Germinal center (tissue), 1 donor: Measurements from ENCODE around the gene GRIA4.
"Not testable (repeated sequence)": the region's sequence is repeated elsewhere in the genome, so short reads cannot be mapped to it uniquely, and the experiment has no call there.

Experiments
- DNase-seq: peaks from one replicate; pipeline ENCODE4 v3.0.0; 2012; ENCODE audit warnings: mixed read lengths, low spot score

GRIA4 gene

GRCh38 chr11:105860105-105860504 is 250.2 kb downstream of the GRIA4 start:
- no peak for DNase-seq

- no peak for DNase-seq
These were observed 251.4 kb downstream of the GRIA4 start for GRCh38 chr11:105861225-105861624.

- peak; percentile 4 for DNase-seq
These were observed 253.0 kb downstream of the GRIA4 start for GRCh38 chr11:105862736-105863367.

GRCh38 chr11:105863523-105863922 is 253.7 kb downstream of the GRIA4 start:
- DNase-seq: no peak

- DNase-seq: no peak
These were observed 257.9 kb downstream of the GRIA4 start for GRCh38 chr11:105867742-105868141.

GRCh38 chr11:105868762-105869285 is 259.0 kb downstream of the GRIA4 start:
- DNase-seq: no peak

- no peak for DNase-seq
These were observed 260.7 kb downstream of the GRIA4 start for GRCh38 chr11:105870516-105871113.

- DNase-seq: no peak
These were observed 268.6 kb downstream of the GRIA4 start for GRCh38 chr11:105878510-105878909.

- DNase-seq: not testable (repeated sequence)
These were observed 269.1 kb downstream of the GRIA4 start for GRCh38 chr11:105878927-105879326.

- no peak for DNase-seq
These were observed 271.2 kb downstream of the GRIA4 start for GRCh38 chr11:105881027-105881426.

GRCh38 chr11:105884436-105884835 is 274.6 kb downstream of the GRIA4 start:
- DNase-seq: no peak

- no peak for DNase-seq
These were observed 281.8 kb downstream of the GRIA4 start for GRCh38 chr11:105891685-105892084.

GRCh38 chr11:105897161-105897560 is 287.3 kb downstream of the GRIA4 start:
- DNase-seq: no peak

- DNase-seq: no peak
These were observed 289.9 kb downstream of the GRIA4 start for GRCh38 chr11:105899772-105900171.

- DNase-seq: no peak
These were observed 290.7 kb downstream of the GRIA4 start for GRCh38 chr11:105900515-105901035.

- no peak for DNase-seq
These were observed 293.2 kb downstream of the GRIA4 start for GRCh38 chr11:105903113-105903512.

GRCh38 chr11:105906517-105906916 is 296.6 kb downstream of the GRIA4 start:
- no peak for DNase-seq

- DNase-seq: no peak
These were observed 297.4 kb downstream of the GRIA4 start for GRCh38 chr11:105907319-105907718.

- no peak for DNase-seq
These were observed 300.3 kb downstream of the GRIA4 start for GRCh38 chr11:105910095-105910715.

- no peak for DNase-seq
These were observed 301.6 kb downstream of the GRIA4 start for GRCh38 chr11:105911454-105911853.

- DNase-seq: no peak
These were observed 302.8 kb downstream of the GRIA4 start for GRCh38 chr11:105912666-105913065.

GRCh38 chr11:105915021-105915420 is 305.1 kb downstream of the GRIA4 start:
- no peak for DNase-seq

GRCh38 chr11:105918039-105918438 is 308.2 kb downstream of the GRIA4 start:
- no peak for DNase-seq
